Osteocyte (in vitro differentiated cells): ENCODE data around the gene TMEM170A. TPM values are rescaled to one million over a fixed set of nuclear protein-coding genes. Genes with fewer than 3 reads are reported as not detected.
"Not testable (repeated sequence)": the region's sequence is repeated elsewhere in the genome, so short reads cannot be mapped to it uniquely, and the experiment has no call there.

Experiments
- DNase-seq: peaks from one replicate; pipeline ENCODE4 v3.0.0; 2021; ENCODE audit warnings: mixed read lengths; ENCODE audit not compliant: unreplicated experiment; ENCODE audit errors: extremely low spot score
- H3K27ac Mint-ChIP-seq: one replicate; pipeline ENCODE4 v1.8.0; 2021; ENCODE audit warnings: mild to moderate bottlenecking, mixed read lengths; ENCODE audit not compliant: unreplicated experiment
- H3K27me3 Mint-ChIP-seq: one replicate; pipeline ENCODE4 v1.8.0; 2021; ENCODE audit warnings: mixed read lengths; ENCODE audit not compliant: unreplicated experiment
- H3K36me3 Mint-ChIP-seq: one replicate; pipeline ENCODE4 v1.8.0; 2021; ENCODE audit warnings: mixed read lengths; ENCODE audit not compliant: unreplicated experiment
- H3K4me1 Mint-ChIP-seq: one replicate; pipeline ENCODE4 v1.8.0; 2021; ENCODE audit warnings: mixed read lengths; ENCODE audit not compliant: unreplicated experiment
- H3K4me3 Mint-ChIP-seq: one replicate; pipeline ENCODE4 v1.8.0; 2021; ENCODE audit warnings: mild to moderate bottlenecking, moderate library complexity, mixed read lengths; ENCODE audit not compliant: unreplicated experiment
- H3K9me3 Mint-ChIP-seq: one replicate; pipeline ENCODE4 v1.8.0; 2021; ENCODE audit warnings: mixed read lengths; ENCODE audit not compliant: unreplicated experiment
- total RNA-seq: library from RNA; stranded (reverse); gene quantifications from 2 replicates; pipeline ENCODE4 v1.2.1, GENCODE V29; 2021
- TF ChIP-seq, protein P1 (sequence below): fragments of 200-600 bp; sonication (generic); IDR thresholded peaks from 2 replicates; pipeline ENCODE4 v1.5.0; 2021; ENCODE audit warnings: antibody characterized with exemption, mild to moderate bottlenecking, moderate library complexity

Gene TMEM170A
- total RNA-seq, 1 donor from 2014 or later: 13.9 TPM

GRCh38 chr16:75429621-75430403 is 34.7 kb downstream of the TMEM170A start:
- Mint-ChIP-seq H3K27me3 (no peaks in the 10 kb centered on the region), H3K27ac (no peak overlapping the region), H3K4me3 (peak overlapping the region; percentile 22), H3K9me3 (no peaks in the 10 kb centered on the region), H3K36me3 (peaks cover 12% of the 10 kb centered on the region), H3K4me1 (peaks cover 41% of the 10 kb centered on the region)
- TF ChIP-seq, protein P1, sequence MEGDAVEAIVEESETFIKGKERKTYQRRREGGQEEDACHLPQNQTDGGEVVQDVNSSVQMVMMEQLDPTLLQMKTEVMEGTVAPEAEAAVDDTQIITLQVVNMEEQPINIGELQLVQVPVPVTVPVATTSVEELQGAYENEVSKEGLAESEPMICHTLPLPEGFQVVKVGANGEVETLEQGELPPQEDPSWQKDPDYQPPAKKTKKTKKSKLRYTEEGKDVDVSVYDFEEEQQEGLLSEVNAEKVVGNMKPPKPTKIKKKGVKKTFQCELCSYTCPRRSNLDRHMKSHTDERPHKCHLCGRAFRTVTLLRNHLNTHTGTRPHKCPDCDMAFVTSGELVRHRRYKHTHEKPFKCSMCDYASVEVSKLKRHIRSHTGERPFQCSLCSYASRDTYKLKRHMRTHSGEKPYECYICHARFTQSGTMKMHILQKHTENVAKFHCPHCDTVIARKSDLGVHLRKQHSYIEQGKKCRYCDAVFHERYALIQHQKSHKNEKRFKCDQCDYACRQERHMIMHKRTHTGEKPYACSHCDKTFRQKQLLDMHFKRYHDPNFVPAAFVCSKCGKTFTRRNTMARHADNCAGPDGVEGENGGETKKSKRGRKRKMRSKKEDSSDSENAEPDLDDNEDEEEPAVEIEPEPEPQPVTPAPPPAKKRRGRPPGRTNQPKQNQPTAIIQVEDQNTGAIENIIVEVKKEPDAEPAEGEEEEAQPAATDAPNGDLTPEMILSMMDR: no peak
- no peak for DNase-seq

- not testable (repeated sequence) for H3K9me3 Mint-ChIP-seq, H3K4me3 Mint-ChIP-seq, DNase-seq, H3K27me3 Mint-ChIP-seq
- H3K4me1 Mint-ChIP-seq: peaks cover 31% of the 10 kb centered on the region
- peaks cover 12% of the 10 kb centered on the region for H3K36me3 Mint-ChIP-seq
- H3K27ac Mint-ChIP-seq: peak overlapping the region; percentile 50
These were observed 38.0 kb downstream of the TMEM170A start for GRCh38 chr16:75426524-75426923.

DNA sequence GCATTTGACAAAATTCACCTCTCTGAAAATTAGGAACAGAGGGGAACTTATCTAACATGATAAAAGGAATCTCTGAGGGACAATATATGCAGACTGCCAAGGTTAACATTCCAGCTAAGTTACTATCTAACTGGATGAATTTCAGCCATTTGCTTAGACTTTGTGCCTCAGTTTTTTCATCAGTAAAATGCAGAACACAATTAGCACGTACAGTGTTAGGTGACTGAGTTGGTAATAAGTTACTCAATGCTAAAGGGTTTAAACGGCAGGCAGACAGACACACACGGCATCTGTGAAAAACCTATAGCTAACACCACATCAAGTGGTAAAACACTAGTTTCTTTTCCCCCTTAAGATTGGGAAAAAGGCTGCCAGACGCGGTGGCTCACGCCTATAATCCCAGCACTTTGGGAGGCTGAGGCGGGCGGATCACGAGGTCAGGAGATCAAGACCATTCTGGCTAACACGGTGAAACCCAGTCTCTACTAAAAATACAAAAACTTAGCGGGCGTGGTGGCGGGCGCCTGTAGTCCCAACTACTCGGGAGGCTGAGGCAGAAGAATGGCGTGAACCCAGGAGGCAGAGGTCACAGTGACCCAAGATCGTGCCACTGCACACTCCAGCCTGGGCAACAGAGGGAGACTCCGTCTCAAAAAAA is 40.3 kb downstream of the TMEM170A start:
- not testable (repeated sequence) for H3K4me3 Mint-ChIP-seq, H3K27ac Mint-ChIP-seq, H3K36me3 Mint-ChIP-seq, H3K9me3 Mint-ChIP-seq, H3K27me3 Mint-ChIP-seq, DNase-seq
- H3K4me1 Mint-ChIP-seq: peaks cover 35% of the 10 kb centered on the region

- Mint-ChIP-seq H3K4me1 (peaks cover 35% of the 10 kb centered on the region), H3K27ac (no peak overlapping the region), H3K36me3 (peaks cover 5% of the 10 kb centered on the region), H3K4me3 (no peak overlapping the region), H3K9me3 (no peaks in the 10 kb centered on the region), H3K27me3 (no peaks in the 10 kb centered on the region)
- TF ChIP-seq, protein P1: no peak
- no peak for DNase-seq
These were observed 40.8 kb downstream of the TMEM170A start for GRCh38 chr16:75423723-75424104.

DNA sequence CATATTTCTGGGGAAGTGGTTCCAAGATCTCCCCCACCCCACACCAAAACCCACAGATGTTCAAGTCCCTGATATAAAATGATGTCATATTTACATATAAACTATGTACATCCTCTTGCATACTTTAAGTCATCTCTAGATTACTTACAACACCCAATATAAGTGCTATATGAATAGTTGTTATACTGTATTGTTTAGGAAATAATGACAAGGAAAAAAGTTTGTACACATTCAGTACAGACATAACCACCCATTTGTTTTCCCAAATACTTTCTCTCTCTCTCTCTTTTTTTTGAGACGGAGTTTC is 42.7 kb downstream of the TMEM170A start:
- Mint-ChIP-seq H3K27ac (peak overlapping the region; percentile 64), H3K4me3 (no peak overlapping the region), H3K36me3 (peaks cover 2% of the 10 kb centered on the region), H3K4me1 (peaks cover 42% of the 10 kb centered on the region), H3K9me3 (no peaks in the 10 kb centered on the region), H3K27me3 (no peaks in the 10 kb centered on the region)
- no peak for DNase-seq
- TF ChIP-seq, protein P1: no peak
